Fibroblast of the aortic adventitia (primary cell): ENCODE data around the gene MME. TPM values are rescaled to one million over a fixed set of nuclear protein-coding genes. Genes with fewer than 3 reads are reported as not detected.
"Not testable (repeated sequence)": the region's sequence is repeated elsewhere in the genome, so short reads cannot be mapped to it uniquely, and the experiment has no call there.

Experiments
- DNase-seq: peaks from one replicate; pipeline ENCODE4 v3.0.0-alpha.2; 2010; ENCODE audit warnings: low read depth
- H3K4me3 ChIP-seq: 2 replicates; pipeline ENCODE4 v1.5.1; 2011; ENCODE audit warnings: low read depth, mild to moderate bottlenecking, control low read depth, low read length, moderate library complexity
- CTCF ChIP-seq: IDR thresholded peaks from 2 replicates; pipeline ENCODE4 v1.5.1; 2011; ENCODE audit warnings: mild to moderate bottlenecking, low read length, control low read depth, inconsistent platforms; ENCODE audit not compliant: insufficient read depth
- total RNA-seq: library from RNA; depleted of rRNA; stranded (reverse); fragments of >200 nt; gene quantifications from 2 replicates; pipeline ENCODE4 v1.2.3, GENCODE V29; 2012; ENCODE audit warnings: low replicate concordance

Gene MME
- total RNA-seq, 1 donor, result 101 TPM

GRCh38 chr3:155204851-155205250 lies 124.7 kb downstream of the MME start:
- TF ChIP-seq CTCF, result no peak
- DNase-seq, result no peak
- no peak overlapping the region for H3K4me3 ChIP-seq

- no peak overlapping the region for H3K4me3 ChIP-seq
- DNase-seq, result no peak
- TF ChIP-seq CTCF, result no peak
These were observed 128.2 kb downstream of the MME start for GRCh38 chr3:155208183-155208800.

- DNase-seq, result no peak
- TF ChIP-seq CTCF, result no peak
- H3K4me3 ChIP-seq, result no peak overlapping the region
These were observed 130.6 kb downstream of the MME start for GRCh38 chr3:155210736-155211135.

GRCh38 chr3:155211266-155211665 lies 131.1 kb downstream of the MME start:
- TF ChIP-seq CTCF, result no peak
- H3K4me3 ChIP-seq, result no peak overlapping the region
- no peak for DNase-seq

GRCh38 chr3:155211940-155212339 lies 131.8 kb downstream of the MME start:
- TF ChIP-seq CTCF, result no peak
- DNase-seq, result no peak
- no peak overlapping the region for H3K4me3 ChIP-seq

GRCh38 chr3:155216007-155216406 lies 135.9 kb downstream of the MME start:
- not testable (repeated sequence) for DNase-seq

GRCh38 chr3:155217591-155217990 lies 137.5 kb downstream of the MME start:
- no peak overlapping the region for H3K4me3 ChIP-seq
- TF ChIP-seq CTCF, result no peak
- DNase-seq, result peak; percentile 72

More at GRCh38 chr3:155216007-155216406, 135.9 kb downstream of the MME start:
- H3K4me3 ChIP-seq, result not testable (repeated sequence)
